HepG2 (cell line): ENCODE measurements around the gene ZBTB46. TPM values are rescaled to one million over a fixed set of nuclear protein-coding genes. Genes with fewer than 3 reads are reported as not detected.

Experiments used
- ATF2 ChIP-seq: sonication (generic); formaldehyde crosslinking; IDR thresholded peaks from 2 replicates; pipeline ENCODE4 v1.4.0; 2020; ENCODE audit warnings: missing genetic modification reagents
- ATF3 ChIP-seq: sonication (generic); formaldehyde crosslinking; IDR thresholded peaks from 2 replicates; pipeline ENCODE4 v1.4.0; 2020; ENCODE audit warnings: missing genetic modification reagents
- CERS6 ChIP-seq: sonication (generic); formaldehyde crosslinking; IDR thresholded peaks from 2 replicates; pipeline ENCODE4 v1.5.0; 2020; ENCODE audit warnings: missing genetic modification reagents
- DNMT3B ChIP-seq: conservative IDR thresholded peaks from 2 replicates; pipeline ENCODE4 v1.6.1; 2016; ENCODE audit warnings: missing biosample characterization, control low read depth
- HES4 ChIP-seq: sonication (generic); formaldehyde crosslinking; IDR thresholded peaks from 2 replicates; pipeline ENCODE4 v1.9.0; 2021; ENCODE audit warnings: mild to moderate bottlenecking, missing genetic modification reagents, borderline replicate concordance
- MIER2 ChIP-seq: IDR thresholded peaks from 2 replicates; pipeline ENCODE4 v1.6.1; 2016; ENCODE audit warnings: missing biosample characterization, missing genetic modification reagents
- MTA1 ChIP-seq: sonication (generic); formaldehyde crosslinking; IDR thresholded peaks from 2 replicates; pipeline ENCODE4 v1.4.0; 2020; ENCODE audit warnings: missing genetic modification reagents, mild to moderate bottlenecking, borderline replicate concordance
- NR0B2 ChIP-seq: sonication (generic); formaldehyde crosslinking; IDR thresholded peaks from 2 replicates; pipeline ENCODE4 v1.4.0; 2020; ENCODE audit warnings: mild to moderate bottlenecking, missing genetic modification reagents
- SOX5 ChIP-seq: IDR thresholded peaks from 2 replicates; pipeline ENCODE4 v1.6.1; 2016; ENCODE audit warnings: borderline replicate concordance
- TEAD2 ChIP-seq: sonication (generic); formaldehyde crosslinking; IDR thresholded peaks from 2 replicates; pipeline ENCODE4 v1.9.0; 2021; ENCODE audit warnings: missing genetic modification reagents
- THAP11 ChIP-seq: IDR thresholded peaks from 2 replicates; pipeline ENCODE4 v1.6.1; 2016; ENCODE audit warnings: missing biosample characterization, missing genetic modification reagents
- ZBTB26 ChIP-seq: IDR thresholded peaks from 2 replicates; pipeline ENCODE4 v1.6.1; 2016; ENCODE audit warnings: missing compliant biosample characterization, missing genetic modification reagents, borderline replicate concordance
- ZBTB44 ChIP-seq: sonication (generic); formaldehyde crosslinking; IDR thresholded peaks from 2 replicates; pipeline ENCODE4 v1.4.0; 2020; ENCODE audit warnings: missing genetic modification reagents
- ZNF431 ChIP-seq: sonication (generic); formaldehyde crosslinking; IDR thresholded peaks from 2 replicates; pipeline ENCODE4 v1.9.0; 2022; ENCODE audit warnings: missing genetic modification reagents, low read depth, mild to moderate bottlenecking, borderline replicate concordance
- ZNF607 ChIP-seq: sonication (generic); formaldehyde crosslinking; IDR thresholded peaks from 2 replicates; pipeline ENCODE4 v1.5.1; 2020; ENCODE audit warnings: missing genetic modification reagents, mild to moderate bottlenecking, borderline replicate concordance
- ZNF609 ChIP-seq: sonication (generic); formaldehyde crosslinking; IDR thresholded peaks from 2 replicates; pipeline ENCODE4 v1.4.0; 2020; ENCODE audit warnings: mild to moderate bottlenecking, missing genetic modification reagents, borderline replicate concordance
- ZNF615 ChIP-seq: sonication (generic); formaldehyde crosslinking; IDR thresholded peaks from 2 replicates; pipeline ENCODE4 v1.5.0; 2020; ENCODE audit warnings: mild to moderate bottlenecking, missing genetic modification reagents, borderline replicate concordance
- ZNF878 ChIP-seq: sonication (generic); formaldehyde crosslinking; IDR thresholded peaks from 2 replicates; pipeline ENCODE4 v1.8.1; 2023; ENCODE audit warnings: mild to moderate bottlenecking, missing genetic modification reagents, moderate library complexity
- polyA plus RNA-seq, 8 experiments: library from polyadenylated mRNA; depleted of rRNA in 3 of 8; stranded (reverse) in 7 of 8; unstranded in 1 of 8; fragments of >200 nt; fragmentation: Illumina TruSeq in 4 of 8; extraction: Trizol in 4 of 8; gene quantifications; 2 replicates each; pipeline versions ENCODE4 v1.2.1 to v1.2.3, GENCODE V29; 2011 to 2016; ENCODE audit warnings: low read depth in 4 of 8, missing spikeins in 1 of 8, mixed read lengths in 1 of 8; ENCODE audit not compliant: insufficient read depth in 1 of 8
- total RNA-seq, 5 experiments: library from RNA; depleted of rRNA; stranded (reverse); fragments of >200 nt; fragmentation: Illumina TruSeq; extraction: Trizol; gene quantifications; 2 replicates each; pipeline ENCODE4 v1.2.3, GENCODE V29; 2016; ENCODE audit warnings: low read depth in 1 of 5

The ZBTB46 gene
- total and polyA plus RNA-seq, 2 of the 13 experiments (the other 11 are each of a cell fraction or from before 2014, with no cell fraction given), result 1.6 to 13.5 TPM

GRCh38 chr20:63857764-63858392, 26.8 kb upstream of the ZBTB46 start (continued):
- no peak; the same call in 1 of the 2 replicates for TF ChIP-seq NR0B2 (CRISPR knock-in tag)
- no peak for TF ChIP-seq TEAD2 (CRISPR knock-in tag)
- no peak; the same call in 1 of the 2 replicates for TF ChIP-seq SOX5 (CRISPR knock-in tag)
- TF ChIP-seq CERS6, result no peak
- peak; percentile 69; the same call in 1 of the 2 replicates for TF ChIP-seq MTA1 (CRISPR knock-in tag)
- TF ChIP-seq MIER2, result no peak
- TF ChIP-seq ZNF878, result no peak
- no peak for TF ChIP-seq ATF3 (CRISPR knock-in tag)
- TF ChIP-seq ZNF615 (CRISPR knock-in tag), result no peak
- TF ChIP-seq ZNF609 (CRISPR knock-in tag), result peak; percentile 53; the same call in 1 of the 2 replicates
- no peak for TF ChIP-seq ATF2 (CRISPR knock-in tag)
- no peak for TF ChIP-seq ZBTB26 (CRISPR knock-in tag)
- TF ChIP-seq DNMT3B (CRISPR knock-in tag), result no peak
- TF ChIP-seq ZBTB44 (CRISPR knock-in tag), result no peak
- TF ChIP-seq THAP11 (CRISPR knock-in tag), result no peak
- 0 out of 2 replicates have a peak, but pooled peaks have one; percentile 65 for TF ChIP-seq ZNF431 (CRISPR knock-in tag)
- TF ChIP-seq ZNF607, result no peak
- TF ChIP-seq HES4, result peak; percentile 67; the same call in 1 of the 2 replicates
